Breast epithelium (tissue), 4 donors: ENCODE data around the gene TRPM5. TPM values are rescaled to one million over a fixed set of nuclear protein-coding genes. Genes with fewer than 3 reads are reported as not detected.

Source experiments
- DNase-seq, 2 donors: peaks; one replicate each; pipeline ENCODE4 v3.0.0-alpha.2; 2019; ENCODE audit warnings: low spot score in 2 of 2
- H3K27ac ChIP-seq, 2 donors: fragments of 200-600 bp; sonication (generic) in 1 of 2; one replicate each; pipeline ENCODE4 v1.5.1; 2016 to 2019; ENCODE audit warnings: mild to moderate bottlenecking in 1 of 2
- H3K27me3 ChIP-seq, 2 donors: fragments of 200-600 bp; sonication (generic) in 1 of 2; one replicate each; pipeline versions ENCODE4 v1.5.1 to v1.6.0; 2017 to 2019; ENCODE audit warnings: control low read depth in 1 of 2, mild to moderate bottlenecking in 1 of 2
- H3K36me3 ChIP-seq: fragments of 200-600 bp; one replicate; pipeline ENCODE4 v1.5.1; 2019
- H3K4me1 ChIP-seq, 2 donors: fragments of 200-600 bp; sonication (generic); one replicate each; pipeline ENCODE4 v1.5.1; 2016 to 2019; ENCODE audit warnings: control low read depth in 1 of 2
- H3K4me3 ChIP-seq, 3 donors: fragments of 200-600 bp; sonication (generic); 1 replicate in 2 of 3; 2 replicates in 1 of 3; pipeline ENCODE4 v1.5.1; 2016 to 2019; ENCODE audit warnings: mild to moderate bottlenecking in 3 of 3, moderate library complexity in 2 of 3
- H3K9me3 ChIP-seq, 2 donors: fragments of 200-600 bp; sonication (generic) in 1 of 2; one replicate each; pipeline ENCODE4 v1.5.1; 2016 to 2019; ENCODE audit warnings: control low read depth in 1 of 2
- POLR2A ChIP-seq: fragments of 450-650 bp; IDR thresholded peaks from one replicate; pipeline ENCODE4 v1.6.1; 2016; ENCODE audit warnings: antibody characterized with exemption, mild to moderate bottlenecking, moderate library complexity
- POLR2AphosphoS5 ChIP-seq, 3 donors: sonication (generic); formaldehyde crosslinking; IDR thresholded peaks; one replicate each; pipeline ENCODE4 v1.6.1; 2017; ENCODE audit warnings: antibody characterized with exemption in 3 of 3
- intact Hi-C: fragments of 100-400 bp; cut with DNase I; formaldehyde crosslinking; loops from one replicate; pipeline ENCODE4 v1.15.1; 2023; ENCODE audit warnings: low total_unique reads
- total RNA-seq, 3 donors: library from RNA; depleted of rRNA; stranded (reverse); fragments of >200 nt; gene quantifications; one replicate each; pipeline ENCODE4 v1.1.0, GENCODE V29; 2016
- TF ChIP-seq, protein P1 (sequence below), 3 donors: fragments of 450-650 bp; IDR thresholded peaks; one replicate each; pipeline ENCODE4 v1.5.1; 2016 to 2017; ENCODE audit warnings: antibody characterized with exemption in 3 of 3, mild to moderate bottlenecking in 3 of 3, moderate library complexity in 3 of 3

Gene TRPM5
- total RNA-seq, 3 donors from 2014 or later, result not detected

- intact Hi-C loops, result no loop called here
- no peaks in the 10 kb centered on the region for H3K27me3 ChIP-seq
- TF ChIP-seq, protein P1, sequence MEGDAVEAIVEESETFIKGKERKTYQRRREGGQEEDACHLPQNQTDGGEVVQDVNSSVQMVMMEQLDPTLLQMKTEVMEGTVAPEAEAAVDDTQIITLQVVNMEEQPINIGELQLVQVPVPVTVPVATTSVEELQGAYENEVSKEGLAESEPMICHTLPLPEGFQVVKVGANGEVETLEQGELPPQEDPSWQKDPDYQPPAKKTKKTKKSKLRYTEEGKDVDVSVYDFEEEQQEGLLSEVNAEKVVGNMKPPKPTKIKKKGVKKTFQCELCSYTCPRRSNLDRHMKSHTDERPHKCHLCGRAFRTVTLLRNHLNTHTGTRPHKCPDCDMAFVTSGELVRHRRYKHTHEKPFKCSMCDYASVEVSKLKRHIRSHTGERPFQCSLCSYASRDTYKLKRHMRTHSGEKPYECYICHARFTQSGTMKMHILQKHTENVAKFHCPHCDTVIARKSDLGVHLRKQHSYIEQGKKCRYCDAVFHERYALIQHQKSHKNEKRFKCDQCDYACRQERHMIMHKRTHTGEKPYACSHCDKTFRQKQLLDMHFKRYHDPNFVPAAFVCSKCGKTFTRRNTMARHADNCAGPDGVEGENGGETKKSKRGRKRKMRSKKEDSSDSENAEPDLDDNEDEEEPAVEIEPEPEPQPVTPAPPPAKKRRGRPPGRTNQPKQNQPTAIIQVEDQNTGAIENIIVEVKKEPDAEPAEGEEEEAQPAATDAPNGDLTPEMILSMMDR (IDR thresholded peaks at IDR 0.05), result no peak
- no peak for TF ChIP-seq POLR2A
- TF ChIP-seq POLR2AphosphoS5 (IDR thresholded peaks at IDR 0.05), result no peak
- H3K4me1 ChIP-seq, result peaks cover 4 to 11% of the 10 kb centered on the region in 2 donors
- peaks cover 6% of the 10 kb centered on the region for H3K36me3 ChIP-seq
- no peaks in the 10 kb centered on the region for H3K9me3 ChIP-seq
- H3K4me3 ChIP-seq, result no peak overlapping the region
- peak overlapping the region in 1 of 2 donors; percentile 25 for H3K27ac ChIP-seq
- DNase-seq, result no peak
Observed at GRCh38 chr11:2394818-2395105, 49.6 kb downstream of the TRPM5 start.

Other genes with a start within 250 kb of the TRPM5 start
- 1 to 10 TPM in 2 of 3 donors, under 1 TPM in 1; 0.96 to 4.8 (median 3.3) TPM for gene ASCL2, start 173.9 kb downstream of the TRPM5 start, total RNA-seq
- 1 to 10 TPM in 1 of 3 donors, under 1 TPM in 2; 0.33 to 1.0 (median 0.96) TPM for gene C11orf21, start 142.6 kb downstream of the TRPM5 start, total RNA-seq
- gene TSPAN32, start 142.5 kb downstream of the TRPM5 start, total RNA-seq, result 1 to 10 TPM in 2 of 3 donors, under 1 TPM in 1; 0.33 to 2.4 (median 1.0) TPM
- gene CD81, start 67.2 kb downstream of the TRPM5 start, total RNA-seq, result 100 to 1,000 TPM; 311 to 770 (median 330) TPM
- gene TSSC4, start 43.8 kb downstream of the TRPM5 start, total RNA-seq, result 10 to 100 TPM; 36.8 to 44.9 (median 37.2) TPM
- gene KCNQ1, start 494 bp upstream of the TRPM5 start, total RNA-seq, result 1 to 10 TPM; 3.6 to 6.2 (median 5.1) TPM